IPS-NIHi7 (cell line): ENCODE data around the gene DAAM1.

ENCODE experiments used
- DNase-seq: peaks from one replicate; pipeline ENCODE4 v3.0.0; 2012; ENCODE audit warnings: mixed read lengths; ENCODE audit errors: extremely low spot score

Gene DAAM1

GRCh38 chr14:59221568-59221967, 33.1 kb downstream of the DAAM1 start:
- no peak for DNase-seq

GRCh38 chr14:59224341-59224740, 35.9 kb downstream of the DAAM1 start:
- DNase-seq = no peak

GRCh38 chr14:59225281-59225680, 36.8 kb downstream of the DAAM1 start:
- DNase-seq = no peak

GRCh38 chr14:59228421-59228820, 40.0 kb downstream of the DAAM1 start:
- no peak for DNase-seq

GRCh38 chr14:59229653-59230406, 41.4 kb downstream of the DAAM1 start:
- DNase-seq = no peak

GRCh38 chr14:59236195-59236594, 47.7 kb downstream of the DAAM1 start:
- no peak for DNase-seq

GRCh38 chr14:59238216-59238615, 49.7 kb downstream of the DAAM1 start:
- DNase-seq = no peak

- DNase-seq = no peak
These were observed 50.6 kb downstream of the DAAM1 start for GRCh38 chr14:59239022-59239421.

GRCh38 chr14:59240356-59240755, 51.9 kb downstream of the DAAM1 start:
- no peak for DNase-seq

- DNase-seq = no peak
These were observed 52.7 kb downstream of the DAAM1 start for GRCh38 chr14:59241121-59241520.

- no peak for DNase-seq
These were observed 54.7 kb downstream of the DAAM1 start for GRCh38 chr14:59243174-59243573.

GRCh38 chr14:59244581-59244980, 56.1 kb downstream of the DAAM1 start:
- DNase-seq = no peak

GRCh38 chr14:59245809-59246295, 57.4 kb downstream of the DAAM1 start:
- DNase-seq = no peak

GRCh38 chr14:59246566-59246965, 58.1 kb downstream of the DAAM1 start:
- no peak for DNase-seq

GRCh38 chr14:59247801-59248584, 59.5 kb downstream of the DAAM1 start:
- no peak for DNase-seq

- DNase-seq = no peak
These were observed 60.6 kb downstream of the DAAM1 start for GRCh38 chr14:59249029-59249428.

- no peak for DNase-seq
These were observed 63.6 kb downstream of the DAAM1 start for GRCh38 chr14:59251811-59252771.

GRCh38 chr14:59252772-59253500, 64.5 kb downstream of the DAAM1 start:
- no peak for DNase-seq

- DNase-seq = no peak
These were observed 65.1 kb downstream of the DAAM1 start for GRCh38 chr14:59253527-59253926.

GRCh38 chr14:59254146-59254910, 65.9 kb downstream of the DAAM1 start:
- no peak for DNase-seq
